HepG2 (cell line): Measurements from ENCODE around the gene TDRD9. TPM values are rescaled to one million over a fixed set of nuclear protein-coding genes. Genes with fewer than 3 reads are reported as not detected.

Source experiments
- ATF5 ChIP-seq: sonication (generic); formaldehyde crosslinking; IDR thresholded peaks from 2 replicates; pipeline ENCODE4 v1.4.0; 2020; ENCODE audit warnings: mild to moderate bottlenecking, low read depth, missing genetic modification reagents
- BCL3 ChIP-seq: sonication (generic); formaldehyde crosslinking; IDR thresholded peaks from 2 replicates; pipeline ENCODE4 v1.5.1; 2020; ENCODE audit warnings: mild to moderate bottlenecking, missing genetic modification reagents, moderate library complexity
- GATAD2A ChIP-seq: IDR thresholded peaks from 2 replicates; pipeline ENCODE4 v1.6.1; 2016
- GZF1 ChIP-seq: sonication (generic); formaldehyde crosslinking; IDR thresholded peaks from 2 replicates; pipeline ENCODE4 v1.5.1; 2020; ENCODE audit warnings: mild to moderate bottlenecking, missing genetic modification reagents
- HMGXB4 ChIP-seq, 2 experiments: sonication (generic) in 1 of 2; formaldehyde crosslinking in 1 of 2; IDR thresholded peaks; 2 replicates each; pipeline versions ENCODE4 v1.4.0 to v1.6.1; 2018 to 2020; ENCODE audit warnings: missing genetic modification reagents in 2 of 2, borderline replicate concordance in 1 of 2, low read depth in 1 of 2, mild to moderate bottlenecking in 1 of 2, missing biosample characterization in 1 of 2
- KLF9 ChIP-seq: IDR thresholded peaks from 2 replicates; pipeline ENCODE4 v1.6.1; 2016; ENCODE audit warnings: low read depth
- PATZ1 ChIP-seq: sonication (generic); formaldehyde crosslinking; IDR thresholded peaks from 2 replicates; pipeline ENCODE4 v1.4.0; 2020; ENCODE audit warnings: missing genetic modification reagents
- PHF8 ChIP-seq: sonication (generic); formaldehyde crosslinking; IDR thresholded peaks from 2 replicates; pipeline ENCODE4 v1.5.0; 2020; ENCODE audit warnings: missing genetic modification reagents
- SKIL ChIP-seq: sonication (generic); formaldehyde crosslinking; IDR thresholded peaks from 2 replicates; pipeline ENCODE4 v1.8.0; 2022; ENCODE audit warnings: missing genetic modification reagents, mild to moderate bottlenecking, moderate library complexity, borderline replicate concordance
- ZBTB42 ChIP-seq: sonication (generic); formaldehyde crosslinking; IDR thresholded peaks from 2 replicates; pipeline ENCODE4 v1.5.0; 2020; ENCODE audit warnings: mild to moderate bottlenecking, missing genetic modification reagents
- ZFX ChIP-seq: sonication (generic); formaldehyde crosslinking; IDR thresholded peaks from 2 replicates; pipeline ENCODE4 v1.4.0; 2020; ENCODE audit warnings: mild to moderate bottlenecking, low read depth, missing genetic modification reagents, moderate library complexity
- ZFY ChIP-seq: sonication (generic); formaldehyde crosslinking; IDR thresholded peaks from 2 replicates; pipeline ENCODE4 v1.4.0; 2020; ENCODE audit warnings: missing genetic modification reagents
- ZKSCAN1 ChIP-seq: fragments of 150-350 bp; IDR thresholded peaks from 2 replicates; pipeline ENCODE4 v1.6.1; 2014; ENCODE audit warnings: low read length
- ZNF20 ChIP-seq: sonication (generic); formaldehyde crosslinking; IDR thresholded peaks from 2 replicates; pipeline ENCODE4 v1.4.0; 2020; ENCODE audit warnings: mild to moderate bottlenecking, moderate library complexity, missing genetic modification reagents
- ZNF234 ChIP-seq: sonication (generic); formaldehyde crosslinking; conservative IDR thresholded peaks from 2 replicates; pipeline ENCODE4 v1.5.1; 2020; ENCODE audit warnings: mild to moderate bottlenecking, missing genetic modification reagents
- ZNF264 ChIP-seq: sonication (generic); formaldehyde crosslinking; IDR thresholded peaks from 2 replicates; pipeline ENCODE4 v1.4.0; 2020; ENCODE audit warnings: missing genetic modification reagents
- ZNF354B ChIP-seq: sonication (generic); formaldehyde crosslinking; IDR thresholded peaks from 2 replicates; pipeline ENCODE4 v1.8.0; 2022; ENCODE audit warnings: mild to moderate bottlenecking, missing genetic modification reagents
- ZNF460 ChIP-seq: sonication (generic); formaldehyde crosslinking; IDR thresholded peaks from 2 replicates; pipeline ENCODE4 v1.5.1; 2020; ENCODE audit warnings: missing genetic modification reagents, mild to moderate bottlenecking, borderline replicate concordance
- ZNF616 ChIP-seq: sonication (generic); formaldehyde crosslinking; IDR thresholded peaks from 2 replicates; pipeline ENCODE4 v1.5.0; 2020; ENCODE audit warnings: low read depth, mild to moderate bottlenecking, missing genetic modification reagents
- ZNF879 ChIP-seq: sonication (generic); formaldehyde crosslinking; IDR thresholded peaks from 2 replicates; pipeline ENCODE4 v1.8.1; 2023; ENCODE audit warnings: missing genetic modification reagents
- polyA plus RNA-seq, 8 experiments: library from polyadenylated mRNA; depleted of rRNA in 3 of 8; stranded (reverse) in 7 of 8; unstranded in 1 of 8; fragments of >200 nt; fragmentation: Illumina TruSeq in 4 of 8; extraction: Trizol in 4 of 8; gene quantifications; 2 replicates each; pipeline versions ENCODE4 v1.2.1 to v1.2.3, GENCODE V29; 2011 to 2016; ENCODE audit warnings: low read depth in 4 of 8, missing spikeins in 1 of 8, mixed read lengths in 1 of 8; ENCODE audit not compliant: insufficient read depth in 1 of 8
- total RNA-seq, 5 experiments: library from RNA; depleted of rRNA; stranded (reverse); fragments of >200 nt; fragmentation: Illumina TruSeq; extraction: Trizol; gene quantifications; 2 replicates each; pipeline ENCODE4 v1.2.3, GENCODE V29; 2016; ENCODE audit warnings: low read depth in 1 of 5
- TF ChIP-seq, protein P1 (sequence below): IDR thresholded peaks from 2 replicates; pipeline ENCODE4 v1.6.1; 2018; ENCODE audit warnings: missing genetic modification reagents

The TDRD9 gene
- total and polyA plus RNA-seq, 2 of the 13 experiments (the other 11 are each of a cell fraction or from before 2014, with no cell fraction given) = not detected

- TF ChIP-seq ZFX (peak; percentile 90), ZKSCAN1 (no peak), ZNF879 (CRISPR knock-in tag) (no peak), ZFY (CRISPR knock-in tag) (peak; percentile 78), ZBTB42 (CRISPR knock-in tag) (no peak; the same call in 1 of the 2 replicates), KLF9 (no peak), ZNF20 (CRISPR knock-in tag) (no peak), GATAD2A (CRISPR knock-in tag) (no peak; the same call in 1 of the 2 replicates), ATF5 (CRISPR knock-in tag) (0 out of 2 replicates have a peak, but pooled peaks have one; percentile 67), GZF1 (0 out of 2 replicates have a peak, but pooled peaks have one; percentile 43), ZNF460 (CRISPR knock-in tag) (no peak), PATZ1 (CRISPR knock-in tag) (no peak; the same call in 1 of the 2 replicates), BCL3 (CRISPR knock-in tag) (no peak), ZNF234 (CRISPR knock-in tag) (no peak), SKIL (CRISPR knock-in tag) (no peak; the same call in 1 of the 2 replicates), ZNF354B (CRISPR knock-in tag) (no peak), ZNF616 (CRISPR knock-in tag) (no peak; the same call in 1 of the 2 replicates), PHF8 (CRISPR knock-in tag) (peak; percentile 69), HMGXB4 (CRISPR knock-in tag; IDR thresholded peaks at IDR 0.05; ENCODE audit: borderline replicate concordance in 1 of 2, low read depth in 1 of 2) (peak in 1 of 2 experiments; percentile 71; a peak in 2 of 4 replicates), ZNF264 (CRISPR knock-in tag) (no peak)
- TF ChIP-seq, protein P1, sequence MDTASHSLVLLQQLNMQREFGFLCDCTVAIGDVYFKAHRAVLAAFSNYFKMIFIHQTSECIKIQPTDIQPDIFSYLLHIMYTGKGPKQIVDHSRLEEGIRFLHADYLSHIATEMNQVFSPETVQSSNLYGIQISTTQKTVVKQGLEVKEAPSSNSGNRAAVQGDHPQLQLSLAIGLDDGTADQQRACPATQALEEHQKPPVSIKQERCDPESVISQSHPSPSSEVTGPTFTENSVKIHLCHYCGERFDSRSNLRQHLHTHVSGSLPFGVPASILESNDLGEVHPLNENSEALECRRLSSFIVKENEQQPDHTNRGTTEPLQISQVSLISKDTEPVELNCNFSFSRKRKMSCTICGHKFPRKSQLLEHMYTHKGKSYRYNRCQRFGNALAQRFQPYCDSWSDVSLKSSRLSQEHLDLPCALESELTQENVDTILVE = no peak
Measured at GRCh38 chr14:103889313-103890051, 38.8 kb upstream of the TDRD9 start (continued).
